Chondrocyte (in vitro differentiated cells): ENCODE results near the gene PLCB4. TPM values are rescaled to one million over a fixed set of nuclear protein-coding genes. Genes with fewer than 3 reads are reported as not detected.

Source experiments
- DNase-seq: peaks from one replicate; pipeline ENCODE4 v3.0.0; 2021; ENCODE audit warnings: mixed read lengths, low spot score
- H3K27ac Mint-ChIP-seq: one replicate; pipeline ENCODE4 v1.8.0; 2021; ENCODE audit warnings: mild to moderate bottlenecking, moderate library complexity, mixed read lengths; ENCODE audit not compliant: unreplicated experiment
- H3K27me3 Mint-ChIP-seq: 2 replicates; pipeline ENCODE4 v1.8.0; 2021; ENCODE audit warnings: low read depth, mixed read lengths
- H3K36me3 Mint-ChIP-seq: 2 replicates; pipeline ENCODE4 v1.8.0; 2021; ENCODE audit warnings: low read depth, mixed read lengths
- H3K4me1 Mint-ChIP-seq: 2 replicates; pipeline ENCODE4 v1.8.0; 2021; ENCODE audit warnings: low read depth, mild to moderate bottlenecking, mixed read lengths
- H3K4me3 Mint-ChIP-seq: one replicate; pipeline ENCODE4 v1.8.0; 2021; ENCODE audit warnings: mild to moderate bottlenecking, moderate library complexity, mixed read lengths; ENCODE audit not compliant: unreplicated experiment
- H3K9me3 Mint-ChIP-seq: 2 replicates; pipeline ENCODE4 v1.8.0; 2021; ENCODE audit warnings: low read depth, mixed read lengths
- total RNA-seq: library from RNA; stranded (reverse); gene quantifications from 3 replicates; pipeline ENCODE4 v1.2.1, GENCODE V29; 2021
- TF ChIP-seq, protein P1 (sequence below): fragments of 200-600 bp; sonication (generic); IDR thresholded peaks from 2 replicates; pipeline ENCODE4 v1.5.0; 2021; ENCODE audit warnings: antibody characterized with exemption, mild to moderate bottlenecking, moderate library complexity

The PLCB4 gene
- total RNA-seq, 1 donor from 2014 or later: 13.3 TPM

DNA sequence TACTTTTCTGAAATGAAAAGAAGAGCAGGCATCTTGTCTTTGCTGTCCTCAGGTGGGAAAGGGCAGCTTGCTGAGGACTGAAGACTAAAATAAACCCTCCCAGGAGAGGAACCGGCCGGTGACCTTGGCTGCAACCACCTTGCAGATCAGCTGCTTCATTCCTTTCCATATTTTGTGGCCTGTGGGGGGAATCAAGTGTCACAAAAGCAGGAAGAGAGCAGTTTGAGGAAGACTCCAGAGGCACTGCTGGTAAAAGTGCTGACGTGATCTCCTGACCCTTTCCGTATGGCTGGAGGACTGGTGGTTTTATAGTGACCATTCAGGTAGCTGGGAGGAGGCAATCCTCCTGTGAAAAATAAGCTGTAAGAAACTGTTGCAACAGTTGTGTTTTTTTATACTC is 157.0 kb downstream of the PLCB4 start:
- TF ChIP-seq, protein P1, sequence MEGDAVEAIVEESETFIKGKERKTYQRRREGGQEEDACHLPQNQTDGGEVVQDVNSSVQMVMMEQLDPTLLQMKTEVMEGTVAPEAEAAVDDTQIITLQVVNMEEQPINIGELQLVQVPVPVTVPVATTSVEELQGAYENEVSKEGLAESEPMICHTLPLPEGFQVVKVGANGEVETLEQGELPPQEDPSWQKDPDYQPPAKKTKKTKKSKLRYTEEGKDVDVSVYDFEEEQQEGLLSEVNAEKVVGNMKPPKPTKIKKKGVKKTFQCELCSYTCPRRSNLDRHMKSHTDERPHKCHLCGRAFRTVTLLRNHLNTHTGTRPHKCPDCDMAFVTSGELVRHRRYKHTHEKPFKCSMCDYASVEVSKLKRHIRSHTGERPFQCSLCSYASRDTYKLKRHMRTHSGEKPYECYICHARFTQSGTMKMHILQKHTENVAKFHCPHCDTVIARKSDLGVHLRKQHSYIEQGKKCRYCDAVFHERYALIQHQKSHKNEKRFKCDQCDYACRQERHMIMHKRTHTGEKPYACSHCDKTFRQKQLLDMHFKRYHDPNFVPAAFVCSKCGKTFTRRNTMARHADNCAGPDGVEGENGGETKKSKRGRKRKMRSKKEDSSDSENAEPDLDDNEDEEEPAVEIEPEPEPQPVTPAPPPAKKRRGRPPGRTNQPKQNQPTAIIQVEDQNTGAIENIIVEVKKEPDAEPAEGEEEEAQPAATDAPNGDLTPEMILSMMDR: no peak
- Mint-ChIP-seq H3K27me3 (no peaks in the 10 kb centered on the region), H3K27ac (peak overlapping the region; percentile 1), H3K9me3 (no peaks in the 10 kb centered on the region), H3K4me3 (no peak overlapping the region), H3K4me1 (peaks cover 20% of the 10 kb centered on the region), H3K36me3 (peaks cover 3% of the 10 kb centered on the region)
- DNase-seq: no peak

DNA sequence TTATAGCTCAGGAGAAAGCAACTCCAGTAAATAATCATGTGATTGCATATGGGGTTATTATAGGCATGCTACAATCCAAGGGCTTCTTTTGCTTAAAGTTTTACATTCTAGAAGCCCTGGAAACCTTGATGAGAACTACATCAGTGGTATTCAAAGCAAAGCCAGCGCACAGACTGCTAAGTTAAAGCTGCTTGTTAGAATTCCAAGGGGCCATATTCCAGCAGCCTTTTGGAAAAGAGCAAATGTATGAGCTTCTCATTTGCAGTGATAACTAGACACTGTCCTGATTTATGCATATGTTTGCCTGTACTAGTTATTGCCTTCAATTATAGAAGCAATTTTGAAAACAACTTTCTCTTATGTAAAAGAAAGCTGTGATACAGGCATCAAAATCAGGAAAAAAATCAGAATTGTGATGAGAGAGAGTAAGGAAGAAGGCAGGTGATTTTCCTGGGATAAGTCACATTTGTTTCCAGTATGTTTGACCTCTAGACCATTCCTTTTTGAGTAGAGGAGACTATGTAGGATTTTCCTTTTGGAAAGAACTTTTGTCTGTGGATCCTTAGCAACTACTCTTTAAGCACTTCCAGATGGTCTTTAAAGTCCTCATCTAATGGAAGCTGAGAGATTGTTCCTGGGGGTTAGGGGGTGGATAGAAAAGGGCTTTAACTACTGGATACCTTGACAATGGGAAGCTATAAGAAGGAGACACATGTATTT is 159.2 kb downstream of the PLCB4 start:
- H3K27ac Mint-ChIP-seq: no peak overlapping the region

DNA sequence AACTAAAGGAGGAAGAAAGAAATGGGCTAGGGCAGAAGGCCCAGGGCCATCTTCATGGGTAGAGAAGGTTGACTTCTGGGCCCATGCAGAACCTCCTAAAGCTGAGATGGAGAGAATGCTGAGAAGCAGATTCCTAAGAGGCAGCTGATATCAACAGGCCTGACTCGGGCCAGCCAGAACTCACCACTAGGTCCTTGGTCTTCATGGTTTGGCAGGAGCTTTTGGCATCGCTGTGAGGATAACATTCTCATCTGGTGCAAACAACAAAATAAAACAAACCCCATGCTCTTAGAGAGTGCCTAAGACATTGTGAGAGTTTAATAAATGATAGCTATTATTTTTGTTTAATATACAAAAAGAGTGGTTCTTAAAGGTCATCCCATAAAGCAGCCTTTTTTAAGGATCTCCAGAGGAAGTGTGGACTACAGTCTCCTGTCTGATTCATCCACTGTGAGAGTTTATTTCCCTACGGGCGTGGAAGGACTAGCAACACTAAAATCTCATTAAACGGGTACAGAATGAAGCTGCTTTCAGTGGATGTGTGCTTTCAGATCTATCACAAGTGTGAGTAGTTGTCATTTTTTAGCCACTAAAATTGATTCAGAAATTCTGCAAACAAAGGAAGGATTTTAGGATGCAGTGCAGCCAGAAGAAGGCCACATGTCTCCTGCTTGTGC is 160.0 kb downstream of the PLCB4 start:
- Mint-ChIP-seq H3K36me3 (no peaks in the 10 kb centered on the region), H3K27me3 (no peaks in the 10 kb centered on the region), H3K9me3 (no peaks in the 10 kb centered on the region), H3K4me1 (peaks cover 14% of the 10 kb centered on the region), H3K4me3 (no peak overlapping the region), H3K27ac (no peak overlapping the region)
- TF ChIP-seq, protein P1: no peak
- DNase-seq: no peak

More for the DNA sequence above, 159.2 kb downstream of the PLCB4 start:
- Mint-ChIP-seq H3K9me3 (no peaks in the 10 kb centered on the region), H3K27me3 (no peaks in the 10 kb centered on the region), H3K36me3 (no peaks in the 10 kb centered on the region), H3K4me3 (no peak overlapping the region), H3K4me1 (peaks cover 14% of the 10 kb centered on the region)
- no peak for DNase-seq
- TF ChIP-seq, protein P1: no peak

DNA sequence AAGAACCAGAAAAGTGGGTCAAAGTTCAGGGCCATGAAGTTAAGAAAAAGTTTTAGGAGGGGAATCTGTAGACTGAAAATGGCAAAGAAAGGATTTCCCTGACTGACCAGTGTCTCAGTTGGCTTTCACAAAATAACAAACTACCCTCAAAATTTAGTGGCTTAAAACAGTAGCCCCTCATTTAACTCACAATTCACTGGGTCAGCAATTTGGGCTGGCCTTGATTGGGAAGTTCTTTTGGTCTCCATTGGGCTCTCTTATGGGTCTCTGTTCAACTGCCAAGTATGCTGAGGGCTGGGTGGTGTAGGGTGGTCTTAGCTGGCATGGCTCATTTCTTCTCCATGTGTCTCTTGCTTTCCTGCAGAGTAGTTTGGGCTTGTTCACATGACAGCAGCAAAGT is 161.5 kb downstream of the PLCB4 start:
- DNase-seq: no peak
- H3K27ac Mint-ChIP-seq: no peak overlapping the region
- H3K4me1 Mint-ChIP-seq: peaks cover 15% of the 10 kb centered on the region
- H3K36me3 Mint-ChIP-seq: no peaks in the 10 kb centered on the region
- TF ChIP-seq, protein P1: no peak
- no peak overlapping the region for H3K4me3 Mint-ChIP-seq
- H3K9me3 Mint-ChIP-seq: no peaks in the 10 kb centered on the region
- no peaks in the 10 kb centered on the region for H3K27me3 Mint-ChIP-seq

DNA sequence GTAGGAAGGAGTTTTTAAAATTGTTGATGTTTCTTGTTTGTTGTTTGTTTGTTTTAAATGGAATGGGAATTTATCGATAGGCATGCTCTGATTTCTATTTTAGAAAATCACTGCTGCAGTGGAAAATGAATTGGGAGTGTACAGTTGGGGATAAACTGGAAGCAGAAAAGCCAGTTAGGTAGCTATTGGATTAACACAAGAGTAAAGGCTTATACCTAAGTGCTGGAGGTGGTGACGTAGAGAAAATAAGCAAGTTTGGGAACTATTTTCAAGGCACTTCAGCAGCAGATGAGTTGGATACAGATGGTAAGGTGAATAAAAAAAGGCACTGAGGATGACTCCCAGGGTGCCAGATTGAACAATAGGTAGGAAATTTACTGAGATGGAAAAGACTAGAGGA is 164.9 kb downstream of the PLCB4 start:
- H3K9me3 Mint-ChIP-seq: no peaks in the 10 kb centered on the region
- no peak overlapping the region for H3K27ac Mint-ChIP-seq

More for the DNA sequence above, 164.9 kb downstream of the PLCB4 start:
- H3K27me3 Mint-ChIP-seq: no peaks in the 10 kb centered on the region
- no peaks in the 10 kb centered on the region for H3K36me3 Mint-ChIP-seq
- no peak for DNase-seq
- TF ChIP-seq, protein P1: no peak
- H3K4me1 Mint-ChIP-seq: peaks cover 5% of the 10 kb centered on the region
- H3K4me3 Mint-ChIP-seq: no peak overlapping the region
